Hepatocyte (in vitro differentiated cells): ENCODE results near the gene CFAP221.

ENCODE experiments used
- EZH2 ChIP-seq: fragments of 200-600 bp; sonication (generic); IDR thresholded peaks from 2 replicates; pipeline ENCODE4 v1.6.1; 2016; ENCODE audit warnings: antibody characterized with exemption, mild to moderate bottlenecking, borderline replicate concordance
- EZH2phosphoT487 ChIP-seq: fragments of 200-600 bp; sonication (generic); IDR thresholded peaks from one replicate; pipeline ENCODE4 v1.6.1; 2018; ENCODE audit warnings: antibody characterized with exemption, mild to moderate bottlenecking, low read depth, moderate library complexity; ENCODE audit not compliant: unreplicated experiment, severe bottlenecking
- TF ChIP-seq, protein P1 (sequence below): fragments of 200-600 bp; sonication (generic); IDR thresholded peaks from 2 replicates; pipeline ENCODE4 v1.5.1; 2016; ENCODE audit warnings: antibody characterized with exemption, mild to moderate bottlenecking; ENCODE audit not compliant: poor library complexity

DNA sequence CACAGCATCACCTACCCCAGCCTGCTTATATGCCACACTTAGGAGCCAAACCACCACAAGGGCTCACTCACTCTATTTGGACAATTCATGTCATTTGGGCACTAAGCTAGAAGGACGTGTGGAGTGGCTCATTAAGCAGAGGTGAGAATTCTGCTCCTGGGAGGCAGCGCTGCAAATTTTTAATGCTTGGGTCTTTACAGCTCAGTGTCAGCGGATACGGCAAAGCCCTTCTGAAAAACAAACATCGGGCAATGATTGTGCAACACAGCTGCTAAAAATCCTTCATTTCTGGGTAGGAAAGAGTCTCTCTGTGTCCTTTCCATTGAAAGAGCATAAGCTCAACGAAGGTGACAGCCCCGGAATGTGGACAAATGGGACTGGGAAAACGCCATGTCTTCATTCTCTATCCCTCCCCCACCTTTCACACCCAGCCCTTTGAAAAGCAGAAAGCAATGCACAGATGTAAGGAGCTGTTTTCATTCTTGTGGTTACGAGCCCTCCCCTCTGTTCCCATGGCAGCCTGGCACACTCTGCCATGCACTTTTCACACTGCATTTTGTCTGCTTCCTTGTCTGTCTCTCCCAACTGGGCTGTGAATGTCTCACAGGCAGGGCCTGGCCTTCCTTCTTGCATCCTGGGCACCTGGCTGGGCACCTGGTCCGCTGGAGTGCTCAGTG lies 150.7 kb downstream of the CFAP221 start:
- TF ChIP-seq, protein P1, sequence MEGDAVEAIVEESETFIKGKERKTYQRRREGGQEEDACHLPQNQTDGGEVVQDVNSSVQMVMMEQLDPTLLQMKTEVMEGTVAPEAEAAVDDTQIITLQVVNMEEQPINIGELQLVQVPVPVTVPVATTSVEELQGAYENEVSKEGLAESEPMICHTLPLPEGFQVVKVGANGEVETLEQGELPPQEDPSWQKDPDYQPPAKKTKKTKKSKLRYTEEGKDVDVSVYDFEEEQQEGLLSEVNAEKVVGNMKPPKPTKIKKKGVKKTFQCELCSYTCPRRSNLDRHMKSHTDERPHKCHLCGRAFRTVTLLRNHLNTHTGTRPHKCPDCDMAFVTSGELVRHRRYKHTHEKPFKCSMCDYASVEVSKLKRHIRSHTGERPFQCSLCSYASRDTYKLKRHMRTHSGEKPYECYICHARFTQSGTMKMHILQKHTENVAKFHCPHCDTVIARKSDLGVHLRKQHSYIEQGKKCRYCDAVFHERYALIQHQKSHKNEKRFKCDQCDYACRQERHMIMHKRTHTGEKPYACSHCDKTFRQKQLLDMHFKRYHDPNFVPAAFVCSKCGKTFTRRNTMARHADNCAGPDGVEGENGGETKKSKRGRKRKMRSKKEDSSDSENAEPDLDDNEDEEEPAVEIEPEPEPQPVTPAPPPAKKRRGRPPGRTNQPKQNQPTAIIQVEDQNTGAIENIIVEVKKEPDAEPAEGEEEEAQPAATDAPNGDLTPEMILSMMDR: no peak
- no peak for TF ChIP-seq EZH2
- no peak for TF ChIP-seq EZH2phosphoT487
